A204.1 (cell line): ENCODE results near the gene PTPN7.
"Not testable (repeated sequence)": the region's sequence is repeated elsewhere in the genome, so short reads cannot be mapped to it uniquely, and the experiment has no call there.

ENCODE experiments used
- FAIRE-seq: peaks from 2 replicates; lab custom pipeline; 2012; peaks lifted over from hg19 to GRCh38; lab: Jason Lieb, UNC

PTPN7 gene

GRCh38 chr1:202167054-202167453 is 6.7 kb upstream of the PTPN7 start:
- FAIRE-seq: not testable (repeated sequence)

GRCh38 chr1:202165942-202166843 is 5.8 kb upstream of the PTPN7 start:
- FAIRE-seq: no peak

GRCh38 chr1:202165267-202165941 is 5.0 kb upstream of the PTPN7 start:
- no peak for FAIRE-seq

GRCh38 chr1:202164271-202165037 is 4.1 kb upstream of the PTPN7 start:
- FAIRE-seq: no peak

- FAIRE-seq: no peak
Measured at GRCh38 chr1:202163281-202164270, 3.2 kb upstream of the PTPN7 start.

GRCh38 chr1:202162418-202163280 is 2.2 kb upstream of the PTPN7 start:
- no peak for FAIRE-seq

- FAIRE-seq: no peak
Measured at GRCh38 chr1:202162047-202162417, 1.6 kb upstream of the PTPN7 start.

- FAIRE-seq: no peak
Measured at GRCh38 chr1:202161151-202162046, 997 bp upstream of the PTPN7 start.

- no peak for FAIRE-seq
Measured at GRCh38 chr1:202159534-202160371, 649 bp downstream of the PTPN7 start.

- FAIRE-seq: no peak
Measured at GRCh38 chr1:202158810-202159533, 1.4 kb downstream of the PTPN7 start.

- FAIRE-seq: no peak
Measured at GRCh38 chr1:202157945-202158344, 2.5 kb downstream of the PTPN7 start.

GRCh38 chr1:202156590-202156989 is 3.8 kb downstream of the PTPN7 start:
- no peak for FAIRE-seq

- no peak for FAIRE-seq
Measured at GRCh38 chr1:202155478-202156021, 4.9 kb downstream of the PTPN7 start.

- no peak for FAIRE-seq
Measured at GRCh38 chr1:202154766-202155477, 5.5 kb downstream of the PTPN7 start.

- no peak for FAIRE-seq
Measured at GRCh38 chr1:202154148-202154765, 6.1 kb downstream of the PTPN7 start.

GRCh38 chr1:202153284-202153683 is 7.1 kb downstream of the PTPN7 start:
- FAIRE-seq: no peak
